ENCODE measurements around the gene SLC35E3.
"Not testable (repeated sequence)": the region's sequence is repeated elsewhere in the genome, so short reads cannot be mapped to it uniquely, and the experiment has no call there.

Gene SLC35E3

GRCh38 chr12:68796399-68796798 is 50.4 kb downstream of the SLC35E3 start:
- DNase-seq = no peak

- no peak for DNase-seq
Observed at GRCh38 chr12:68798882-68799234, 52.9 kb downstream of the SLC35E3 start.

GRCh38 chr12:68800294-68800693 is 54.3 kb downstream of the SLC35E3 start:
- no peak for DNase-seq

- DNase-seq = not testable (repeated sequence)
Observed at GRCh38 chr12:68801124-68801523, 55.1 kb downstream of the SLC35E3 start.

GRCh38 chr12:68802372-68802745 is 56.4 kb downstream of the SLC35E3 start:
- not testable (repeated sequence) for DNase-seq

- not testable (repeated sequence) for DNase-seq
Observed at GRCh38 chr12:68802911-68803651, 57.1 kb downstream of the SLC35E3 start.

- DNase-seq = no peak
Observed at GRCh38 chr12:68803948-68804656, 58.1 kb downstream of the SLC35E3 start.

GRCh38 chr12:68804657-68805591 is 58.9 kb downstream of the SLC35E3 start:
- DNase-seq = no peak

GRCh38 chr12:68805592-68806120 is 59.7 kb downstream of the SLC35E3 start:
- no peak for DNase-seq

- DNase-seq = no peak
Observed at GRCh38 chr12:68806488-68807237, 60.7 kb downstream of the SLC35E3 start.

GRCh38 chr12:68807274-68807575 is 61.2 kb downstream of the SLC35E3 start:
- DNase-seq = not testable (repeated sequence)

GRCh38 chr12:68807576-68808387 is 61.8 kb downstream of the SLC35E3 start, which contains the start of gene MDM2:
TSS of gene MDM2 (plus strand) at chr12:68808177. CDS start at chr12:68808478, 301 bp downstream.
- DNase-seq = peak; percentile 76 to 94

- peak; percentile 51 to 68 for DNase-seq
Observed at GRCh38 chr12:68808388-68809189, 62.6 kb downstream of the SLC35E3 start.

GRCh38 chr12:68809190-68810026 is 63.4 kb downstream of the SLC35E3 start:
- no peak for DNase-seq

GRCh38 chr12:68810027-68810389 is 64.0 kb downstream of the SLC35E3 start:
- not testable (repeated sequence) for DNase-seq

- not testable (repeated sequence) for DNase-seq
Observed at GRCh38 chr12:68811573-68811972, 65.6 kb downstream of the SLC35E3 start.

- DNase-seq = no peak
Observed at GRCh38 chr12:68812553-68813241, 66.7 kb downstream of the SLC35E3 start.

- no peak for DNase-seq
Observed at GRCh38 chr12:68813242-68813593, 67.2 kb downstream of the SLC35E3 start.

Data from NCI-H446 (cell line).